RWPE2 (cell line): Measurements from ENCODE around the gene DNMT3B.

ENCODE experiments used
- ATAC-seq: fragments of 200-7000 bp; cut with Tn5 transposase; 3 replicates; pipeline ENCODE4 v1.9.1; 2021; ENCODE audit warnings: low read depth
- DNase-seq: peaks from one replicate; pipeline ENCODE4 v3.0.0-alpha.2; 2020; ENCODE audit warnings: low spot score
- H3K27ac ChIP-seq: fragments of 450-650 bp; 2 replicates; pipeline ENCODE4 v1.5.1; 2017; ENCODE audit warnings: mild to moderate bottlenecking; ENCODE audit not compliant: poor library complexity, severe bottlenecking
- H3K27me3 ChIP-seq: fragments of 250-450 bp; sonication (Bioruptor Pico); 2 replicates; pipeline ENCODE4 v1.5.1; 2021; ENCODE audit warnings: mild to moderate bottlenecking, moderate library complexity; ENCODE audit not compliant: insufficient read depth, poor library complexity, severe bottlenecking
- H3K36me3 ChIP-seq: fragments of 250-450 bp; sonication (Bioruptor Pico); 2 replicates; pipeline ENCODE4 v1.5.1; 2020; ENCODE audit warnings: low read depth, mild to moderate bottlenecking, moderate library complexity
- H3K4me1 ChIP-seq: fragments of 250-450 bp; sonication (Bioruptor Pico); 2 replicates; pipeline ENCODE4 v1.5.1; 2021; ENCODE audit warnings: mild to moderate bottlenecking, moderate library complexity; ENCODE audit not compliant: insufficient read depth, poor library complexity, severe bottlenecking
- H3K4me3 ChIP-seq: fragments of 250-450 bp; sonication (Bioruptor Pico); 2 replicates; pipeline ENCODE4 v1.5.1; 2021; ENCODE audit warnings: mild to moderate bottlenecking, moderate library complexity; ENCODE audit not compliant: severe bottlenecking
- H3K9me3 ChIP-seq: fragments of 250-450 bp; sonication (Bioruptor Pico); 2 replicates; pipeline ENCODE4 v1.5.1; 2021; ENCODE audit warnings: mild to moderate bottlenecking, moderate library complexity; ENCODE audit not compliant: severe bottlenecking
- CTCF ChIP-seq: fragments of 450-650 bp; IDR thresholded peaks from one replicate; pipeline ENCODE4 v1.5.1; 2017; ENCODE audit warnings: mild to moderate bottlenecking, moderate library complexity; ENCODE audit not compliant: poor library complexity, severe bottlenecking

DNMT3B gene

GRCh38 chr20:32807706-32808105, 45.5 kb downstream of the DNMT3B start:
- no peak overlapping the region for H3K27ac ChIP-seq
- DNase-seq = no peak

GRCh38 chr20:32808438-32808837, 46.3 kb downstream of the DNMT3B start:
- peaks cover 4% of the 10 kb centered on the region; the same call in 1 of the 2 replicates for H3K36me3 ChIP-seq
- ATAC-seq (no peak), DNase-seq (no peak)
- no peaks in the 10 kb centered on the region for H3K9me3 ChIP-seq
- H3K4me3 ChIP-seq = no peak overlapping the region
- TF ChIP-seq CTCF = no peak
- H3K27ac ChIP-seq = no peak overlapping the region
- no peaks in the 10 kb centered on the region for H3K27me3 ChIP-seq
- peaks cover 11% of the 10 kb centered on the region for H3K4me1 ChIP-seq

More at GRCh38 chr20:32807706-32808105, 45.5 kb downstream of the DNMT3B start:
- Histone ChIP-seq H3K4me1 (peaks cover 11% of the 10 kb centered on the region), H3K4me3 (no peak overlapping the region), H3K27me3 (no peaks in the 10 kb centered on the region), H3K36me3 (peaks cover 4% of the 10 kb centered on the region; the same call in 1 of the 2 replicates), H3K9me3 (no peaks in the 10 kb centered on the region)
- ATAC-seq = no peak
- TF ChIP-seq CTCF = no peak

- no peak overlapping the region for H3K4me3 ChIP-seq
- no peaks in the 10 kb centered on the region for H3K9me3 ChIP-seq
- no peak for DNase-seq
- no peak overlapping the region for H3K27ac ChIP-seq
- no peak for TF ChIP-seq CTCF
- peaks cover 4% of the 10 kb centered on the region; the same call in 1 of the 2 replicates for H3K36me3 ChIP-seq
- no peaks in the 10 kb centered on the region for H3K27me3 ChIP-seq
- no peak for ATAC-seq
- H3K4me1 ChIP-seq = peaks cover 11% of the 10 kb centered on the region
Measured at GRCh38 chr20:32809907-32810306, 47.7 kb downstream of the DNMT3B start.

GRCh38 chr20:32810941-32811340, 48.8 kb downstream of the DNMT3B start:
- Histone ChIP-seq H3K27me3 (no peaks in the 10 kb centered on the region), H3K4me1 (peaks cover 11% of the 10 kb centered on the region), H3K27ac (no peak overlapping the region), H3K9me3 (no peaks in the 10 kb centered on the region), H3K4me3 (no peak overlapping the region), H3K36me3 (peaks cover 4% of the 10 kb centered on the region; the same call in 1 of the 2 replicates)
- DNase-seq (no peak), ATAC-seq (no peak)
- no peak for TF ChIP-seq CTCF

GRCh38 chr20:32811886-32812285, 49.7 kb downstream of the DNMT3B start:
- Histone ChIP-seq H3K27ac (no peak overlapping the region), H3K4me1 (peaks cover 1% of the 10 kb centered on the region), H3K4me3 (no peak overlapping the region), H3K36me3 (peaks cover 4% of the 10 kb centered on the region; the same call in 1 of the 2 replicates), H3K9me3 (no peaks in the 10 kb centered on the region), H3K27me3 (no peaks in the 10 kb centered on the region)
- DNase-seq (no peak), ATAC-seq (no peak)
- no peak for TF ChIP-seq CTCF
